SU-DHL-6 (cell line): ENCODE results near the gene ZNF280D.

Experiments used
- EZH2phosphoT487 ChIP-seq: fragments of 200-600 bp; sonication (generic), shearing (Covaris generic); conservative IDR thresholded peaks from 2 replicates; pipeline ENCODE4 v1.6.1; 2018; ENCODE audit warnings: mild to moderate bottlenecking, antibody characterized with exemption, low read length, moderate library complexity, mixed read lengths
- TF ChIP-seq, protein P1 (sequence below): fragments of 200-600 bp; sonication (generic); IDR thresholded peaks from one replicate; pipeline ENCODE4 v1.5.1; 2017; ENCODE audit warnings: antibody characterized with exemption, mild to moderate bottlenecking, low read length, moderate library complexity; ENCODE audit not compliant: insufficient read depth, poor library complexity, severe bottlenecking

- TF ChIP-seq, protein P1, sequence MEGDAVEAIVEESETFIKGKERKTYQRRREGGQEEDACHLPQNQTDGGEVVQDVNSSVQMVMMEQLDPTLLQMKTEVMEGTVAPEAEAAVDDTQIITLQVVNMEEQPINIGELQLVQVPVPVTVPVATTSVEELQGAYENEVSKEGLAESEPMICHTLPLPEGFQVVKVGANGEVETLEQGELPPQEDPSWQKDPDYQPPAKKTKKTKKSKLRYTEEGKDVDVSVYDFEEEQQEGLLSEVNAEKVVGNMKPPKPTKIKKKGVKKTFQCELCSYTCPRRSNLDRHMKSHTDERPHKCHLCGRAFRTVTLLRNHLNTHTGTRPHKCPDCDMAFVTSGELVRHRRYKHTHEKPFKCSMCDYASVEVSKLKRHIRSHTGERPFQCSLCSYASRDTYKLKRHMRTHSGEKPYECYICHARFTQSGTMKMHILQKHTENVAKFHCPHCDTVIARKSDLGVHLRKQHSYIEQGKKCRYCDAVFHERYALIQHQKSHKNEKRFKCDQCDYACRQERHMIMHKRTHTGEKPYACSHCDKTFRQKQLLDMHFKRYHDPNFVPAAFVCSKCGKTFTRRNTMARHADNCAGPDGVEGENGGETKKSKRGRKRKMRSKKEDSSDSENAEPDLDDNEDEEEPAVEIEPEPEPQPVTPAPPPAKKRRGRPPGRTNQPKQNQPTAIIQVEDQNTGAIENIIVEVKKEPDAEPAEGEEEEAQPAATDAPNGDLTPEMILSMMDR: no peak
- no peak for TF ChIP-seq EZH2phosphoT487
These were observed 49.0 kb upstream of the ZNF280D start for GRCh38 chr15:56782306-56782705.
